K562 (cell line): ENCODE results near the gene FAM168B. TPM values are rescaled to one million over a fixed set of nuclear protein-coding genes. Genes with fewer than 3 reads are reported as not detected.

Experiments
- ARID1B ChIP-seq: fragments of 450-650 bp; IDR thresholded peaks from 2 replicates; pipeline ENCODE4 v1.6.1; 2016; ENCODE audit warnings: antibody characterized with exemption, mild to moderate bottlenecking, inconsistent platforms
- BACH1 ChIP-seq: fragments of 200-800 bp; sonication (Bioruptor generic); IDR thresholded peaks from 2 replicates; pipeline ENCODE4 v1.6.1; 2016; ENCODE audit warnings: missing genetic modification characterization, missing compliant biosample characterization
- DPF2 ChIP-seq: fragments of 450-650 bp; IDR thresholded peaks from 2 replicates; pipeline ENCODE4 v1.6.1; 2016
- FOSL1 ChIP-seq: fragments of 200-800 bp; sonication (Bioruptor generic); conservative IDR thresholded peaks from 2 replicates; pipeline ENCODE4 v1.6.1; 2016; ENCODE audit warnings: missing genetic modification characterization, missing compliant biosample characterization
- GATAD2B ChIP-seq: fragments of 450-650 bp; IDR thresholded peaks from 2 replicates; pipeline ENCODE4 v1.6.1; 2017; ENCODE audit warnings: mild to moderate bottlenecking, borderline replicate concordance
- HCFC1 ChIP-seq: IDR thresholded peaks from 2 replicates; pipeline ENCODE4 v1.6.1; 2012; ENCODE audit warnings: low read depth, low read length, improper control_type of control experiment
- HDAC1 ChIP-seq, 2 experiments: fragments of 450-650 bp; IDR thresholded peaks; 2 replicates each; pipeline ENCODE4 v1.6.1; 2016 to 2017; ENCODE audit warnings: inconsistent platforms in 1 of 2, mild to moderate bottlenecking in 1 of 2, moderate library complexity in 1 of 2
- HNRNPLL ChIP-seq: fragments of 200-400 bp; formaldehyde crosslinking; IDR thresholded peaks from 2 replicates; pipeline ENCODE4 v1.6.1; 2017; ENCODE audit warnings: low read length, low read depth, mild to moderate bottlenecking; ENCODE audit not compliant: poor library complexity, severe bottlenecking
- ID3 ChIP-seq, 2 experiments: fragments of 250-450 bp in 1 of 2; fragments of 450-650 bp in 1 of 2; sonication (Bioruptor Pico) in 1 of 2; IDR thresholded peaks; 2 replicates each; pipeline versions ENCODE4 v1.6.1 to v1.8.0; 2016 to 2021; ENCODE audit warnings: mild to moderate bottlenecking in 2 of 2, moderate library complexity in 2 of 2, missing compliant biosample characterization in 1 of 2, missing genetic modification characterization in 1 of 2
- KDM1A ChIP-seq, 2 experiments: fragments of 450-650 bp; IDR thresholded peaks; 2 replicates each; pipeline ENCODE4 v1.6.1; 2016; ENCODE audit warnings: mild to moderate bottlenecking in 2 of 2
- L3MBTL2 ChIP-seq: fragments of 450-650 bp; IDR thresholded peaks from 2 replicates; pipeline ENCODE4 v1.6.1; 2016; ENCODE audit warnings: mild to moderate bottlenecking, moderate library complexity
- MAZ ChIP-seq, 2 experiments: fragments of 450-650 bp in 1 of 2; sonication (generic) in 1 of 2; formaldehyde crosslinking; IDR thresholded peaks in 1 of 2; conservative IDR thresholded peaks in 1 of 2; 2 replicates each; pipeline versions ENCODE4 v1.4.0 to v1.5.0; 2020; ENCODE audit warnings: mild to moderate bottlenecking in 1 of 2, missing genetic modification reagents in 1 of 2
- MEIS2 ChIP-seq: fragments of 450-650 bp; IDR thresholded peaks from 2 replicates; pipeline ENCODE4 v1.6.1; 2014; ENCODE audit warnings: mild to moderate bottlenecking; ENCODE audit not compliant: partially characterized antibody
- PHTF2 ChIP-seq: fragments of 250-450 bp; sonication (Bioruptor Pico); IDR thresholded peaks from 2 replicates; pipeline ENCODE4 v1.5.0; 2021; ENCODE audit warnings: mild to moderate bottlenecking
- PTTG1 ChIP-seq: fragments of 450-650 bp; IDR thresholded peaks from 2 replicates; pipeline ENCODE4 v1.6.1; 2016; ENCODE audit warnings: low read depth, mild to moderate bottlenecking, missing genetic modification characterization, missing compliant biosample characterization
- SIN3A ChIP-seq, 2 experiments: fragments of 150-350 bp in 1 of 2; IDR thresholded peaks; 2 replicates each; pipeline ENCODE4 v1.6.1; 2011 to 2016; ENCODE audit warnings: borderline replicate concordance in 2 of 2, low read depth in 2 of 2, low read length in 2 of 2, mild to moderate bottlenecking in 2 of 2, moderate library complexity in 2 of 2; ENCODE audit not compliant: control insufficient read depth in 1 of 2
- SMARCA5 ChIP-seq: fragments of 450-650 bp; IDR thresholded peaks from 2 replicates; pipeline ENCODE4 v1.6.1; 2016
- SMARCE1 ChIP-seq: fragments of 450-650 bp; IDR thresholded peaks from 2 replicates; pipeline ENCODE4 v1.7.1; 2016; ENCODE audit warnings: mild to moderate bottlenecking
- TARDBP ChIP-seq: fragments of 450-650 bp; IDR thresholded peaks from 2 replicates; pipeline ENCODE4 v1.6.1; 2016
- ZKSCAN3 ChIP-seq: fragments of 250-450 bp; sonication (Bioruptor Pico); IDR thresholded peaks from 2 replicates; pipeline ENCODE4 v1.4.0; 2020
- ZNF395 ChIP-seq: fragments of 200-800 bp; sonication (Bioruptor generic); IDR thresholded peaks from 2 replicates; pipeline ENCODE4 v1.6.1; 2017; ENCODE audit warnings: missing genetic modification characterization, missing compliant biosample characterization
- ZNF609 ChIP-seq: sonication (generic); formaldehyde crosslinking; IDR thresholded peaks from 2 replicates; pipeline ENCODE4 v1.8.1; 2023; ENCODE audit warnings: missing genetic modification reagents, mild to moderate bottlenecking, borderline replicate concordance
- polyA plus RNA-seq, 8 experiments: library from polyadenylated mRNA; depleted of rRNA in 4 of 8; stranded (reverse) in 5 of 8; unstranded in 3 of 8; fragments of >200 nt; fragmentation: Nextera tagmentation in 2 of 8; fragmentation: Illumina TruSeq in 1 of 8; extraction: Ambion mirVana in 2 of 8; extraction: Trizol in 1 of 8; gene quantifications; 2 replicates each; pipeline versions ENCODE4 v1.2.1 to v1.2.3, GENCODE V29; 2011 to 2014; ENCODE audit warnings: inconsistent platforms in 1 of 8, missing spikeins in 1 of 8
- total RNA-seq, 7 experiments: library from RNA; depleted of rRNA in 6 of 7; stranded (reverse); fragments of >200 nt in 6 of 7; fragmentation: Illumina TruSeq in 2 of 7; extraction: Trizol in 2 of 7; gene quantifications; 2 replicates each; pipeline versions ENCODE4 v1.2.1 to v1.2.3, GENCODE V29; 2011 to 2021; ENCODE audit warnings: low replicate concordance in 1 of 7

FAM168B gene
- total and polyA plus RNA-seq, 9 of the 15 experiments (the other 6 are each of a cell fraction or from before 2014, with no cell fraction given): 3.3 to 76.0 (median 46.1) TPM

DNA sequence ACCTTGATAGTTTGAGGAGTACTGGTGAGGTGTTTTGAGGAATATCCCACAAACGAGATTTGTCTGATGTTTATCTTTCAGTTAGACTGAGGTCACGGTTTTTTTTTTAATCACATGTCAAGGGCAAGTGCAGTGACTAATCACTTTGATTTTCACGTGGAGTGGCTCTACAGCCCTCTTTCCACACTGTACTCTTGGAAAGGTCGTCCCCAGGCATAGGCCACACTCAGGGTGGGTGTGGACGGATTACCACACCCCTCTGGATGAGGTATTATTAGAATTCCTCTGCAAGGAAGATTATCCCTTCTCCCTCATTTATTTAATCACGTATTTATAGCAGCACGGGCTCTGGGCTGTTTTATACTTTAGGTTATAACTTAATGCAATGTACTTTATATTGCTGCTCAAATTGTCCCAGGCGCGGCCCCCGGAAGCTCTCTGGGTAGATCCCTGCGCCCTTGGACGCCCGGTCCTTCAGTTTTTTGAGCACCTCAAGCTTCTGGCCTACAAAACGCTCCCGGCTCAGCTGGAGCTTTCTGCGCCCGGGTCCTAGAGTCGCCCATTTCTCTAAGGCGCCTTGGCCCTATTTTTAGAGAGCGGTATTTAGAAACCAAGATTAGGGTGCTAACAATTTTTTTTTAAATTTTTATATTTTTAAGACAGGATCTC is 11.4 kb upstream of the FAM168B start (continued):
- TF ChIP-seq ZNF609 (0 out of 2 replicates have a peak, but pooled peaks have one; percentile 23), ZKSCAN3 (CRISPR knock-in tag) (no peak), SMARCA5 (no peak), PTTG1 (tag) (peak; percentile 34; the same call in 1 of the 2 replicates), TARDBP (0 out of 2 replicates have a peak, but pooled peaks have one; percentile 45), ARID1B (peak; percentile 55), HDAC1 (IDR thresholded peaks at IDR 0.05) (peak in 1 of 2 experiments; percentile 89; a peak in 2 of 4 replicates), BACH1 (tag) (peak; percentile 63; the same call in 1 of the 2 replicates), MEIS2 (peak; percentile 65), KDM1A (IDR thresholded peaks at IDR 0.05) (peak; percentile 91 to 92), ZNF395 (CRISPR knock-in tag) (peak; percentile 53; the same call in 1 of the 2 replicates), ID3 (CRISPR knock-in tag; IDR thresholded peaks at IDR 0.05) (no peak), ID3 (tag; IDR thresholded peaks at IDR 0.05) (0 out of 2 replicates have a peak, but pooled peaks have one; percentile 27), DPF2 (peak; percentile 85), SIN3A (IDR thresholded peaks at IDR 0.05; ENCODE audit: borderline replicate concordance in 2 of 2, control insufficient read depth in 1 of 2, low read depth in 2 of 2, low read length in 2 of 2) (peak in 1 of 2 experiments; percentile 44; a peak in 1 of 4 replicates), PHTF2 (no peak), HNRNPLL (peak; percentile 77), L3MBTL2 (peak; percentile 54), SMARCE1 (peak; percentile 81), FOSL1 (tag) (peak; percentile 89), MAZ (CRISPR knock-in tag; conservative IDR thresholded peaks at IDR 0.05 in 1 of 2, IDR thresholded peaks at IDR 0.05 in 1 of 2) (peak in 1 of 2 experiments; percentile 20; a peak in 2 of 4 replicates), HCFC1 (no peak), GATAD2B (peak; percentile 25; the same call in 1 of the 2 replicates)
